GM12878 (cell line): ENCODE results near the gene AP2S1. TPM values are rescaled to one million over a fixed set of nuclear protein-coding genes. Genes with fewer than 3 reads are reported as not detected.

Experiments
- ATAC-seq: fragments of 200-7000 bp; cut with Tn5 transposase; 3 replicates; pipeline ENCODE4 v1.9.1; 2020; ENCODE audit warnings: mild to moderate bottlenecking, moderate library complexity
- BruUV-seq: library from RNA; stranded (reverse); fragments of 400-500 nt; replicated peaks from 2 replicates; lab custom pipeline; 2021; lab: Mats Ljungman, UMichigan
- CTCF ChIA-PET: fragments of 300-600 bp; sonication (Branson Sonifier 250); formaldehyde crosslinking; extraction: SDS; loops from one replicate; lab custom pipeline; 2021; ENCODE audit warnings: inconsistent platforms; lab: Yijun Ruan, JAX
- POLR2A ChIA-PET: fragments of 350-600 bp; formaldehyde crosslinking; extraction: SDS; loops from one replicate; lab custom pipeline; 2021; ENCODE audit warnings: inconsistent platforms; lab: Charles Lee
- RAD21 ChIA-PET: fragments of 300-600 bp; sonication (Branson Sonifier 250); formaldehyde crosslinking; loops from one replicate; lab custom pipeline; 2023; ENCODE audit warnings: antibody characterized with exemption; ENCODE audit not compliant: unreplicated experiment; lab: Charles Lee
- SMC1A ChIA-PET: fragments of 300-600 bp; sonication (Branson Sonifier 250); formaldehyde crosslinking; loops from one replicate; lab custom pipeline; 2023; ENCODE audit not compliant: unreplicated experiment, uncharacterized antibody; lab: Charles Lee
- DNase-seq: peaks from one replicate; pipeline ENCODE4 v3.0.0-alpha.2; 2011; ENCODE audit warnings: low read depth, low spot score
- FAIRE-seq: peaks from 3 replicates; lab custom pipeline; 2011; peaks lifted over from hg19 to GRCh38; lab: Jason Lieb, UNC
- H2AFZ ChIP-seq: 2 replicates; pipeline ENCODE4 v1.6.0; 2011; ENCODE audit warnings: low read depth, low read length, control low read depth; ENCODE audit not compliant: control insufficient read depth
- H3K27ac ChIP-seq: 2 replicates; pipeline ENCODE4 v1.5.1; 2011; ENCODE audit warnings: control low read depth; ENCODE audit not compliant: control insufficient read depth, insufficient read depth
- H3K27me3 ChIP-seq, 2 experiments: replicated peaks in 1 of 2; 2 replicates each; pipeline versions ENCODE4 v1.6.0 to v1.6.1; 2011; ENCODE audit warnings: low read length in 1 of 2; ENCODE audit not compliant: control insufficient read depth in 2 of 2, insufficient read depth in 2 of 2
- H3K36me3 ChIP-seq, 2 experiments: 2 replicates each; pipeline ENCODE4 v1.5.1; 2011; ENCODE audit warnings: low read length in 1 of 2; ENCODE audit not compliant: control insufficient read depth in 2 of 2, insufficient read depth in 2 of 2
- H3K4me1 ChIP-seq: 2 replicates; pipeline ENCODE4 v1.6.1; 2011; ENCODE audit warnings: mild to moderate bottlenecking, low read length, moderate library complexity, mixed read lengths; ENCODE audit not compliant: control insufficient read depth, insufficient read depth
- H3K4me2 ChIP-seq: 2 replicates; pipeline ENCODE4 v1.6.0; 2011; ENCODE audit warnings: control low read depth; ENCODE audit not compliant: control insufficient read depth, insufficient read depth
- H3K4me3 ChIP-seq: fragments of 200-600 bp; sonication (generic); 2 replicates; pipeline ENCODE4 v1.5.1; 2016
- H3K79me2 ChIP-seq: 2 replicates; pipeline ENCODE4 v1.6.0; 2011; ENCODE audit warnings: low read length; ENCODE audit not compliant: control insufficient read depth, insufficient read depth
- H3K9ac ChIP-seq: 2 replicates; pipeline ENCODE4 v1.8.0; 2011; ENCODE audit warnings: low read length, control low read depth, mixed read lengths; ENCODE audit not compliant: control insufficient read depth, insufficient read depth
- H3K9me3 ChIP-seq: replicated peaks from 3 replicates; pipeline ENCODE4 v1.5.1; 2011; ENCODE audit warnings: mild to moderate bottlenecking, low read length; ENCODE audit not compliant: control insufficient read depth, insufficient read depth
- H4K20me1 ChIP-seq: 2 replicates; pipeline ENCODE4 v1.6.0; 2011; ENCODE audit not compliant: control insufficient read depth, insufficient read depth
- CEBPB ChIP-seq, 2 experiments: fragments of 150-350 bp in 1 of 2; IDR thresholded peaks; 2 replicates each; pipeline ENCODE4 v1.6.1; 2012 to 2014; ENCODE audit warnings: low read depth in 2 of 2, low read length in 2 of 2, borderline replicate concordance in 1 of 2, inconsistent platforms in 1 of 2
- GABPA ChIP-seq: IDR thresholded peaks from 2 replicates; pipeline ENCODE4 v1.6.1; 2014; ENCODE audit warnings: antibody characterized with exemption, low read depth, mild to moderate bottlenecking, inconsistent platforms
- MEF2B ChIP-seq: fragments of 450-650 bp; IDR thresholded peaks from 2 replicates; pipeline ENCODE4 v1.6.1; 2018; ENCODE audit warnings: mild to moderate bottlenecking, moderate library complexity; ENCODE audit not compliant: partially characterized antibody, poor library complexity, severe bottlenecking
- MTA3 ChIP-seq: IDR thresholded peaks from 2 replicates; pipeline ENCODE4 v1.6.1; 2012; ENCODE audit warnings: low read length, inconsistent platforms, borderline replicate concordance
- MXI1 ChIP-seq: fragments of 150-350 bp; IDR thresholded peaks from 2 replicates; pipeline ENCODE4 v1.6.1; 2011; ENCODE audit warnings: low read depth, mild to moderate bottlenecking, inconsistent platforms, low read length, improper control_type of control experiment
- MYC ChIP-seq: IDR thresholded peaks from 2 replicates; pipeline ENCODE4 v1.6.1; 2011; ENCODE audit warnings: mild to moderate bottlenecking, low read length, moderate library complexity, inconsistent platforms; ENCODE audit not compliant: insufficient read depth, insufficient replicate concordance, insufficient read length, severe bottlenecking
- POLR2A ChIP-seq: IDR thresholded peaks from 2 replicates; pipeline ENCODE4 v1.6.1; 2011; ENCODE audit warnings: low read depth, mild to moderate bottlenecking, low read length
- RELA ChIP-seq: fragments of 450-650 bp; IDR thresholded peaks from 2 replicates; pipeline ENCODE4 v1.8.0; 2014; ENCODE audit warnings: borderline replicate concordance; ENCODE audit not compliant: partially characterized antibody
- RFX5 ChIP-seq: IDR thresholded peaks from 2 replicates; pipeline ENCODE4 v1.6.1; 2011; ENCODE audit warnings: low read depth, low read length, improper control_type of control experiment
- SPI1 ChIP-seq: IDR thresholded peaks from 2 replicates; pipeline ENCODE4 v1.6.1; 2011; ENCODE audit warnings: low read depth, mild to moderate bottlenecking, low read length, moderate library complexity, borderline replicate concordance; ENCODE audit not compliant: insufficient read depth
- SREBF2 ChIP-seq: IDR thresholded peaks from 2 replicates; pipeline ENCODE4 v1.6.1; 2012; ENCODE audit warnings: mild to moderate bottlenecking, low read length
- TCF7 ChIP-seq: IDR thresholded peaks from 2 replicates; pipeline ENCODE4 v1.6.1; 2014; ENCODE audit warnings: antibody characterized with exemption, borderline replicate concordance
- WGBS: methylation state at CpG from one replicate; pipeline ENCODE4 v1.1.6; 2016; ENCODE audit warnings: low lambda C conversion rate; ENCODE audit not compliant: insufficient replicate concordance, insufficient coverage; ENCODE audit errors: missing lambda C conversion rate; 5-methylcytosine and 5-hydroxymethylcytosine counted together
- in situ Hi-C: fragments of 300-500 bp; cut with MboI; formaldehyde crosslinking; loops from 9 replicates; pipeline ENCODE4 v1.14.3; 2018; ENCODE audit warnings: mixed read lengths
- intact Hi-C: fragments of 100-400 bp; cut with micrococcal nuclease; formaldehyde crosslinking; loops from one replicate; pipeline ENCODE4 v1.14.2; 2022; ENCODE audit not compliant: unreplicated experiment
- polyA plus RNA-seq, 11 experiments: library from polyadenylated mRNA; depleted of rRNA in 4 of 11; unstranded in 6 of 11; stranded (reverse) in 5 of 11; fragments of >200 nt; fragmentation: Nextera tagmentation in 4 of 11; fragmentation: Illumina TruSeq in 1 of 11; extraction: Ambion mirVana in 4 of 11; extraction: Trizol in 1 of 11; gene quantifications; 1 replicate in 1 of 11; 2 replicates in 10 of 11; pipeline versions ENCODE4 v1.2.1 to v1.2.3, GENCODE V29; 2011 to 2016; ENCODE audit warnings: inconsistent platforms in 2 of 11, missing spikeins in 2 of 11, low read depth in 1 of 11
- total RNA-seq, 4 experiments: library from RNA; depleted of rRNA in 3 of 4; stranded (reverse); fragments of >200 nt in 3 of 4; fragmentation: Illumina TruSeq in 1 of 4; extraction: Trizol in 1 of 4; gene quantifications; 2 replicates each; pipeline versions ENCODE4 v1.2.1 to v1.2.3, GENCODE V29; 2013 to 2021
- TF ChIP-seq, protein P1 (sequence below): IDR thresholded peaks from 2 replicates; pipeline ENCODE4 v1.6.1; 2011; ENCODE audit warnings: borderline replicate concordance, low read depth, mild to moderate bottlenecking, moderate library complexity, low read length; ENCODE audit not compliant: insufficient read depth, poor library complexity, severe bottlenecking
- TF ChIP-seq, protein P2 (sequence below): fragments of 450-650 bp; IDR thresholded peaks from 2 replicates; pipeline ENCODE4 v1.6.1; 2017; ENCODE audit warnings: mild to moderate bottlenecking
- TF ChIP-seq, protein P3 (sequence below): fragments of 450-650 bp; formaldehyde crosslinking; IDR thresholded peaks from 2 replicates; pipeline ENCODE4 v1.4.0; 2020; ENCODE audit warnings: mild to moderate bottlenecking, moderate library complexity

Gene AP2S1
- total and polyA plus RNA-seq, 10 of the 15 experiments (the other 5 are each of a cell fraction or from before 2014, with no cell fraction given): 10.8 to 239 (median 104) TPM

DNA sequence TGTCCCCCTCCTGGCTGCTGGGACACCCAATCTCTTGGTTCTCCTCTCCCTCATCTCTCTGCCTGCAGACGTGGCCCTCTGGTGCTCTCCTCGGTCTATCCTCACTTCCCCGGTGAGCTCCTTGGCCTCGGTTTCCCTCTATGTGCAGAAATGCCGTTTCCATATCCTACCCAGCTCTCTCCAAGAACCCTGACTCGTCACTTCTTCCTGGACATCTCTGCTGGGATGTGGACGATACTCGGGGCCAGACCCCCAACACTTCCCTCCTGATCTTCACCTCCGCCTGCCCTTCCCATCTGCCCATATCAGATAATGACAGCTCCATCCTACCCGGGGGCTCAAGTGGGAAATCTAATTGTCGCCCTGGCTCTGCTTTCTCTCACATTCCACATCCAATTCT lies 7.9 kb downstream of the AP2S1 start (continued):
- no peak for TF ChIP-seq MTA3
- TF ChIP-seq CEBPB (IDR thresholded peaks at IDR 0.05; ENCODE audit: borderline replicate concordance in 1 of 2, low read depth in 2 of 2, low read length in 2 of 2): no peak
- TF ChIP-seq, protein P1, sequence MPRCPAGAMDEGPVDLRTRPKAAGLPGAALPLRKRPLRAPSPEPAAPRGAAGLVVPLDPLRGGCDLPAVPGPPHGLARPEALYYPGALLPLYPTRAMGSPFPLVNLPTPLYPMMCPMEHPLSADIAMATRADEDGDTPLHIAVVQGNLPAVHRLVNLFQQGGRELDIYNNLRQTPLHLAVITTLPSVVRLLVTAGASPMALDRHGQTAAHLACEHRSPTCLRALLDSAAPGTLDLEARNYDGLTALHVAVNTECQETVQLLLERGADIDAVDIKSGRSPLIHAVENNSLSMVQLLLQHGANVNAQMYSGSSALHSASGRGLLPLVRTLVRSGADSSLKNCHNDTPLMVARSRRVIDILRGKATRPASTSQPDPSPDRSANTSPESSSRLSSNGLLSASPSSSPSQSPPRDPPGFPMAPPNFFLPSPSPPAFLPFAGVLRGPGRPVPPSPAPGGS: no peak
- TF ChIP-seq POLR2A: no peak
- TF ChIP-seq RELA: no peak

DNA sequence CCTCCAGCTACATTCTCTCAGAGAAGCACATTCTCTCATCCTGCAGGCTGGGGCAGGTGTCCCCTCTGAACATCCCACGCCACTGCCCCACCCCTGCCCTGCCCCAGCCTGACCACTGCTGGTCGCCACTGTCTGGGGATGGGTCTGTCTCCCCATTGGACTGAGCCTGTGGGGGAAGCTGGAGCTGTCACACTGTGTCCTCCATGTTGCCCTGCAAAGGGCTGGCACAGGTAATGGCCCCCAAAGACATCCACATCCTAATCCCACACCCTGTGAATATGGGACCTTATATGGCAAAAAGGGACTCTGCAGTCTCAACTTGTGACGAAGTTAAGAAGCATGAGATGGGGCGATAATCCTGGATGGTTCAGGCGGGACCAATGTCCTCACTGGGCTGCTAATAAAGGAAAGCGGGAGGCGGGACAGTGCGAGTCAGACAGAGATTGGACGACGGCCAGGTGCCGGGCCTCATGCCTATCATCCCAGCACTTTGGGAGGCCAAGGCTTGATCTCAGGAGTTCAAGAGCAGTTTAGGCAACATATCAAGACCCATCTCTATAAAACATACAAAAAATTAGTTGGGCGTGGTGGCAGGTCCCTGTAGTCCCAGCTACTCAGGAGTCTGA lies 9.1 kb downstream of the AP2S1 start:
- no peaks in the 10 kb centered on the region for H3K9me3 ChIP-seq
- no peaks in the 10 kb centered on the region for H3K79me2 ChIP-seq
- SMC1A ChIA-PET: interaction anchor here (1.1 to 2.3 kb wide), 10 partner anchors 14 to 138 kb away, joined by 4 to 24 read pairs (median 7); no protein-coding TSS in a partner anchor
- BruUV-seq: no TSS peak
- in situ Hi-C loops: loop anchor here (5.0 kb wide), 1 partner anchor 89 kb away; no protein-coding TSS in a partner anchor
- no peak overlapping the region for H3K9ac ChIP-seq
- CTCF ChIA-PET: interaction anchor here (1.1 to 13.4 kb wide), 19 partner anchors 8 to 172 kb away, joined by 3 to 134 read pairs (median 9); partner anchors contain the start of genes AP2S1 and SLC1A5
- 92% methylated on average over 12 of the region's 12 CpGs for WGBS
- no peak for FAIRE-seq
- no peak overlapping the region for H3K27ac ChIP-seq
- no peak overlapping the region for H2AFZ ChIP-seq
- no peak for DNase-seq
- no peak for ATAC-seq
- H3K4me2 ChIP-seq: no peak overlapping the region
- H3K36me3 ChIP-seq: peaks cover 7 to 10% of the 10 kb centered on the region in 2 experiments; a peak in 3 of 4 replicates
- POLR2A ChIA-PET: no interaction called here
- RAD21 ChIA-PET: interaction anchor here (0.8 to 2.4 kb wide), 8 partner anchors 15 to 113 kb away, joined by 3 to 41 read pairs (median 10); no protein-coding TSS in a partner anchor
- intact Hi-C loops: no loop called here
- H3K4me1 ChIP-seq: no peaks in the 10 kb centered on the region
- no peak overlapping the region for H3K4me3 ChIP-seq
- no peaks in the 10 kb centered on the region for H3K27me3 ChIP-seq
- no peaks in the 10 kb centered on the region for H4K20me1 ChIP-seq
- no peak for TF ChIP-seq SPI1
- no peak for TF ChIP-seq SREBF2
- no peak for TF ChIP-seq RFX5
- no peak for TF ChIP-seq MEF2B
- no peak for TF ChIP-seq MXI1
- TF ChIP-seq, protein P2, sequence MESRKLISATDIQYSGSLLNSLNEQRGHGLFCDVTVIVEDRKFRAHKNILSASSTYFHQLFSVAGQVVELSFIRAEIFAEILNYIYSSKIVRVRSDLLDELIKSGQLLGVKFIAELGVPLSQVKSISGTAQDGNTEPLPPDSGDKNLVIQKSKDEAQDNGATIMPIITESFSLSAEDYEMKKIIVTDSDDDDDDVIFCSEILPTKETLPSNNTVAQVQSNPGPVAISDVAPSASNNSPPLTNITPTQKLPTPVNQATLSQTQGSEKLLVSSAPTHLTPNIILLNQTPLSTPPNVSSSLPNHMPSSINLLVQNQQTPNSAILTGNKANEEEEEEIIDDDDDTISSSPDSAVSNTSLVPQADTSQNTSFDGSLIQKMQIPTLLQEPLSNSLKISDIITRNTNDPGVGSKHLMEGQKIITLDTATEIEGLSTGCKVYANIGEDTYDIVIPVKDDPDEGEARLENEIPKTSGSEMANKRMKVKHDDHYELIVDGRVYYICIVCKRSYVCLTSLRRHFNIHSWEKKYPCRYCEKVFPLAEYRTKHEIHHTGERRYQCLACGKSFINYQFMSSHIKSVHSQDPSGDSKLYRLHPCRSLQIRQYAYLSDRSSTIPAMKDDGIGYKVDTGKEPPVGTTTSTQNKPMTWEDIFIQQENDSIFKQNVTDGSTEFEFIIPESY: no peak
- TF ChIP-seq, protein P3, sequence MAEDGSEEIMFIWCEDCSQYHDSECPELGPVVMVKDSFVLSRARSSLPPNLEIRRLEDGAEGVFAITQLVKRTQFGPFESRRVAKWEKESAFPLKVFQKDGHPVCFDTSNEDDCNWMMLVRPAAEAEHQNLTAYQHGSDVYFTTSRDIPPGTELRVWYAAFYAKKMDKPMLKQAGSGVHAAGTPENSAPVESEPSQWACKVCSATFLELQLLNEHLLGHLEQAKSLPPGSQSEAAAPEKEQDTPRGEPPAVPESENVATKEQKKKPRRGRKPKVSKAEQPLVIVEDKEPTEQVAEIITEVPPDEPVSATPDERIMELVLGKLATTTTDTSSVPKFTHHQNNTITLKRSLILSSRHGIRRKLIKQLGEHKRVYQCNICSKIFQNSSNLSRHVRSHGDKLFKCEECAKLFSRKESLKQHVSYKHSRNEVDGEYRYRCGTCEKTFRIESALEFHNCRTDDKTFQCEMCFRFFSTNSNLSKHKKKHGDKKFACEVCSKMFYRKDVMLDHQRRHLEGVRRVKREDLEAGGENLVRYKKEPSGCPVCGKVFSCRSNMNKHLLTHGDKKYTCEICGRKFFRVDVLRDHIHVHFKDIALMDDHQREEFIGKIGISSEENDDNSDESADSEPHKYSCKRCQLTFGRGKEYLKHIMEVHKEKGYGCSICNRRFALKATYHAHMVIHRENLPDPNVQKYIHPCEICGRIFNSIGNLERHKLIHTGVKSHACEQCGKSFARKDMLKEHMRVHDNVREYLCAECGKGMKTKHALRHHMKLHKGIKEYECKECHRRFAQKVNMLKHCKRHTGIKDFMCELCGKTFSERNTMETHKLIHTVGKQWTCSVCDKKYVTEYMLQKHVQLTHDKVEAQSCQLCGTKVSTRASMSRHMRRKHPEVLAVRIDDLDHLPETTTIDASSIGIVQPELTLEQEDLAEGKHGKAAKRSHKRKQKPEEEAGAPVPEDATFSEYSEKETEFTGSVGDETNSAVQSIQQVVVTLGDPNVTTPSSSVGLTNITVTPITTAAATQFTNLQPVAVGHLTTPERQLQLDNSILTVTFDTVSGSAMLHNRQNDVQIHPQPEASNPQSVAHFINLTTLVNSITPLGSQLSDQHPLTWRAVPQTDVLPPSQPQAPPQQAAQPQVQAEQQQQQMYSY: no peak
- no peak for TF ChIP-seq TCF7
- no peak for TF ChIP-seq GABPA
- no peak for TF ChIP-seq MYC
